HG02973 (cell line): ENCODE measurements around the gene SLC38A11.
"Not testable (repeated sequence)": the region's sequence is repeated elsewhere in the genome, so short reads cannot be mapped to it uniquely, and the experiment has no call there.

Experiments
- ATAC-seq: cut with Tn5 transposase; IDR thresholded peaks from one replicate; pipeline ENCODE4 v1.9.1; 2021; ENCODE audit warnings: moderate library complexity; ENCODE audit not compliant: unreplicated experiment

SLC38A11 gene

GRCh38 chr2:164881524-164881923 is 73.8 kb downstream of the SLC38A11 start:
- no peak for ATAC-seq

DNA sequence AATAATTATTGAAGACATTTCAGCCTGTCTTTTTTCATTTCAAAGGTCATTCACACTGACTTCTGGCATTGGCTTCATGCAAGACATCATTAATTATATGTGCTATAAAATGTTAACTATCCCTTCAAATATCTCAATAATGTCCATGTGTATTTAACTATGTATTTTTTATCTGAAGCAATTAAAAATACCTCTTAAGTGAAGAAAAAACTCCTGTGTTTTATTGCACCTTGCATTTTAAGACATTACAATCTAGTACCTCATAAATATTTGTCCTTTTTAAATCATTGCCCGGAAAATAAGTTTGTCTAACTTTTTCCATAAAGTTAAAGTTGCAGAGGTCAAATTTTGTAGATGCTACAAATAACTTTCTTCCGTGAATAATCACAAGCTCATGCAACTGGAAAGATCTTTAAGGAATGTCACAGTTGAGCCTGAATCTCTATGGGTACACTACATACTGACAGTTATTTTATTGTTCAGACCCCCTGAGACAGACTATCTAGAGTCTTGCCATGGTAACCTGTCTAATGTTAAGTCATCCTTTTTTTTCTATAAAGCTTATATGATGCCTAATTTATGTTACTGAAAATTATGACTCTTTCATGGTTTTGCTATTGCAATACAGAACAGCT is 75.3 kb downstream of the SLC38A11 start:
- ATAC-seq, result no peak

DNA sequence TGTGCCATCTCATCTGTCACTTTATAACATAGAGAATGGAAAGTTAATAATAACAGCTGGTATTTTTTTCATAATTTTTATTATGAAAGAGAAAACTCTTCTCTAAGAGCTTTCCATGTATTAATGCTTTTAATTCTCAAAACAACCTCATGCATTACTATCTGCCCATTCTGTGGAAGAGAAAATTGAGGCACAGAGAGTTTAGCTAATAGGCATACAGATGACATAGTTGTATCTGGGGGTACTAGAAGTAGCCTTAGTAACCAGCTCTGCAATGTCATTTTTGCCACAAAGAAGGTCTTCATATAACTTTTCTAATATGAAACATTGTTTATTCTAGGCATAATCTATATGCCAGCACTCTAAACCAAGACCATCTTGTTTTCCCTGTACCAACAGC is 77.4 kb downstream of the SLC38A11 start:
- ATAC-seq, result no peak

DNA sequence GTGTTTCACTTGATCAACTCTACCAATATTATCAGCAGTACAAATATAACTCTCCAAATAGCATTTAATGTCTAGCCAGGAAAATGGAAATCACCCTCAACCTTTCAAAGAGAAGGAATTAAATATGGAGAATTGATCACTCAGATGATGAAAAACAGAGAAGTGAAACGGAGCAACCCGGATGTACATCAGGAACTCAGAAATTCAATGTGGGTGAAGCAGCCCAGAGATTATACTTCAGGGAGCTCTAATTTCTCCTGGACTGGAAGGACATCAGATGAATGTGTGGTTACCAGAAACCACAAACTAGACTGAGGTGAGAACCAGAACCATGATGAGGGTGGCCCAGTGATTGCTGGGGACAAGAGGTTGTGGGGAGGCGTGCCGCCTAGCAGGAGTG is 78.2 kb downstream of the SLC38A11 start:
- ATAC-seq, result no peak

- ATAC-seq, result no peak
These were observed 79.8 kb downstream of the SLC38A11 start for GRCh38 chr2:164875334-164876205.

GRCh38 chr2:164873210-164873908 is 82.0 kb downstream of the SLC38A11 start:
- ATAC-seq, result no peak

DNA sequence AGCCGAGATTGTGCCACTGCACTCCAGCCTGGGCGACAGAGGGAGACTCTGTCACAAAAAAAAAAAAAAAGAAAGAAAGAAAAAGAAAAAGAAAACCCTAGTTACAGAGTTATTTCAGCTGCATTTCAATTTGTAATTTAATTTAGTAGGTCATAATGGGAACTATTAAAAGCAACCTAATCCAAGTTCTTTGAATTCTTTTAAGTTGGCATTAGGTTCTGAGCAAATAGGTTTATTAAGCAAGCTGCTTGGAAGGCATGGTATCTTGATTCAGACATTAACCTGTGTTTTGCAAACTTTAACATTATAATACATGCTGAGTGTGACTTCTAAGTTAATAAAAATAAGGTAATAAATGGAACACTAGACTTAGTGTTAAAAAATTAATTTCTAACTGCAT is 83.9 kb downstream of the SLC38A11 start:
- ATAC-seq, result no peak

- no peak for ATAC-seq
These were observed 85.9 kb downstream of the SLC38A11 start for GRCh38 chr2:164869420-164869772.

GRCh38 chr2:164868563-164869419 is 86.5 kb downstream of the SLC38A11 start:
- no peak for ATAC-seq

- no peak for ATAC-seq
These were observed 87.4 kb downstream of the SLC38A11 start for GRCh38 chr2:164867779-164868397.

DNA sequence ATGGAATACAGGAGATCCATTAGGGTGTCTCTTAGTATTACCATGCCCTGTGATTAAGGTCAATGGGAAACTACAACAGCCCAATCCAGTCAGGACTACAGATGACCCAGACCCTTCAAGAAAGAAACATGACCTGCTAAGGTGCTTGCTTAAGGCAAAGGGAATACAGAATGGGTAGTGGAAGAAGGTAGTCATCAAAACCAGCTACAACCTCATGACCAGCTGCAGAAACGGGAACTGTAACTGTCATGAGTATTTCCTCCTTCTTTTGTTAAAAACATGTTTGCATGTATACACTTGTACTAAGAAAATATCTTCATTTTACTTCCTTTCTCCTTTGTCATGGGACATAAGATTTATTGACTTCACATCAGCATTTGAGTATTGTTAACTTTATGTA is 88.9 kb downstream of the SLC38A11 start:
- ATAC-seq, result not testable (repeated sequence)

GRCh38 chr2:164860694-164861042 is 94.7 kb downstream of the SLC38A11 start:
- no peak for ATAC-seq

GRCh38 chr2:164859906-164860693 is 95.2 kb downstream of the SLC38A11 start:
- not testable (repeated sequence) for ATAC-seq

GRCh38 chr2:164859251-164859818 is 96.0 kb downstream of the SLC38A11 start:
- ATAC-seq, result no peak

DNA sequence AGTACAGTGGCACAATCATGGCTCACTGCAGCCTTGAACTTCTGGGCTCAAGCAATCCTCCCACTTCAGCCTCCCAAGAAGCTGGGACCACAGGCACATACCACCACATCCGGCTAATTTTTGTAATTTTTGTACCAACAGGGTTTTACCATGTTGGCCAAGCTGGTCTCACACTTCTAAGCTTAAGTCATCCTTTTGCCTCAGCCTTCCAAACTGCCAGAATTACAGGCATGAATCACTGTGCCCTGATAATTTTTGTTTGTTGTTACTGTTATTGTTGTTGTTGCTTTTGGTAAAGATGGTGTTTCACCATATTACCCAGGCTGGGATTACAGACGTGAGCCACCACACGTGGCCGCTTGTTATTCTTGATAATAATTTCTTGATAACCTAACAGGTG is 103.2 kb downstream of the SLC38A11 start:
- no peak for ATAC-seq

DNA sequence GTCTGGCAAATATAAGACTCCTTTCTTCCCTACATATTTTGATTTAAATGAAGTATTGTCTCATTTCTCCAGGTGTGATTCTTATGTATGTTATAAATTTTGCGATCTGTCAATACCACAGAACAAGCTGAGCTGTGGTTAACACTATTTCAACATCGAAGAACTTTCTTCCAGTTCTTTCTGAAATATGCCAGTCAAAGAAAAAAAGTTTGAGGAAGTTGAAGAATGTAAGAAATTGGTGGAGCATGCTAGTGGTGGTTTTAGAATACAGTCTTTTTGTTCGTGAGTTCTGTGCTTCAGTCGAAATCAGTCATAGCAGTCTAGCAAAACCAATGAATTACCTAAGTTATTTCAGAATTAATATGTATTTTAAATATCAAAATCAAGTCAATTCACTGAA is 105.1 kb downstream of the SLC38A11 start:
- no peak for ATAC-seq

- ATAC-seq, result no peak
These were observed 105.8 kb downstream of the SLC38A11 start for GRCh38 chr2:164849506-164849905.

DNA sequence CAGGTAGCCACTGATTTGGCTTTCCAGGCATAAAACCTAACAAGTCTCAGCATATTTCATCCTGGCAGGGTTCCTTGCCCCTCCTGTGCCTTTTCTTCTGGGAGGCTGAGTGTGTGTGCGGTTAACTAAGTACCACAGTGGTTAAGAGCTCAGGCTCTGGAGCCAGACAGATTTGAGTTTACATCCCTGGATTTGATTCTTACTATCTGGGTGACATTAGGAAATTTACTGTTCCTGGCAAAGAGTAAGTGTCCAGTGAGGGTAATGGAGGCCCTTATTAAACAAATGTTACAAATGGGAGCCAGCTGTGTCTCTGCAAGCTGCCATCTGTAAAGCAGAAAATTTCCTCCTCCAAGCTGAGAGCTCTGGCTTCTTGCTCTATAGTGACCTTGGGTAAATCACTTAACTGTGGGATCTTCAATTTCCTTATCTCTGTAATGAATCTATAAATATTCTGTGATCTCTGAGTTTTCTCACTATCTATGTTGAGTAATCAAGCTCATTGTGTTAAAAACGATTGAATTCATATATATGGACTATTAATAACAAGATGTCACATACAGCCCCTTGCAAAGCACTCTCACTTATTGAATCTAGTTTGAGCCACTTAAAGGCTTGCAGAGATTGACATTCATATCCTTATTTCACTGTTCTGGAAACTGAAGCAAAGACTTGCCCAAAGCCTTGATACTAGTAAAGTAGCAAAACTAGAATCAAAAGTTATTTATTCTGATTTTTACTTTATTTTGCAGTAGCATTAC is 107.2 kb downstream of the SLC38A11 start:
- no peak for ATAC-seq

GRCh38 chr2:164847291-164847690 is 108.0 kb downstream of the SLC38A11 start:
- no peak for ATAC-seq
